A673 (cell line): Measurements from ENCODE around the gene AGAP1. TPM values are rescaled to one million over a fixed set of nuclear protein-coding genes. Genes with fewer than 3 reads are reported as not detected.

Experiments used
- BruUV-seq: library from RNA; stranded (reverse); fragments of 400-500 nt; replicated peaks from 2 replicates; lab custom pipeline; 2021; lab: Mats Ljungman, UMichigan
- CTCF ChIA-PET: fragments of 300-600 bp; sonication (Branson Sonifier 250); formaldehyde crosslinking; loops from one replicate; lab custom pipeline; 2022; ENCODE audit warnings: antibody characterized with exemption; lab: Charles Lee
- POLR2A ChIA-PET: fragments of 300-600 bp; sonication (Branson Sonifier 250); formaldehyde crosslinking; loops from one replicate; lab custom pipeline; 2022; ENCODE audit warnings: antibody characterized with exemption; ENCODE audit not compliant: low non-redundant PET; lab: Charles Lee
- DNase-seq: peaks from one replicate; pipeline ENCODE4 v3.0.0-alpha.2; 2015; ENCODE audit warnings: low spot score
- H3K27ac ChIP-seq: fragments of 200-600 bp; sonication (generic); 2 replicates; pipeline ENCODE4 v1.5.1; 2016; ENCODE audit warnings: mixed run types, low read depth, mild to moderate bottlenecking, mixed read lengths, antibody characterized with exemption, low read length; ENCODE audit not compliant: poor library complexity, severe bottlenecking
- H3K27me3 ChIP-seq: fragments of 200-600 bp; sonication (generic); replicated peaks from 2 replicates; pipeline ENCODE4 v1.6.1; 2017; ENCODE audit warnings: mixed run types, low read depth, mild to moderate bottlenecking, mixed read lengths, antibody characterized with exemption, low read length; ENCODE audit not compliant: insufficient read depth, poor library complexity
- H3K36me3 ChIP-seq: fragments of 200-600 bp; sonication (generic); 2 replicates; pipeline ENCODE4 v1.6.1; 2016; ENCODE audit warnings: mixed run types, mild to moderate bottlenecking, mixed read lengths, antibody characterized with exemption, low read length; ENCODE audit not compliant: insufficient read depth, poor library complexity, severe bottlenecking
- H3K4me1 ChIP-seq: fragments of 200-600 bp; sonication (generic); 2 replicates; pipeline ENCODE4 v1.6.1; 2017; ENCODE audit warnings: mixed run types, mild to moderate bottlenecking, mixed read lengths, antibody characterized with exemption, low read length; ENCODE audit not compliant: insufficient read depth, poor library complexity, severe bottlenecking
- H3K4me3 ChIP-seq: fragments of 200-600 bp; sonication (generic); 2 replicates; pipeline ENCODE4 v1.5.1; 2016; ENCODE audit warnings: low read depth, mixed run types, mild to moderate bottlenecking, mixed read lengths, low read length; ENCODE audit not compliant: poor library complexity, severe bottlenecking
- H3K9me3 ChIP-seq: fragments of 200-600 bp; sonication (generic); 2 replicates; pipeline ENCODE4 v1.6.1; 2016; ENCODE audit warnings: mixed run types, low read depth, mild to moderate bottlenecking, mixed read lengths, antibody characterized with exemption, low read length; ENCODE audit not compliant: poor library complexity, severe bottlenecking
- CTCF ChIP-seq: fragments of 300-800, 200-600 bp; sonication (generic); conservative IDR thresholded peaks from 2 replicates; pipeline ENCODE4 v1.5.1; 2017; ENCODE audit warnings: low read depth, mild to moderate bottlenecking, antibody characterized with exemption, low read length, moderate library complexity, mixed read lengths
- EZH2 ChIP-seq: fragments of 200-600 bp; sonication (generic); IDR thresholded peaks from 2 replicates; pipeline ENCODE4 v1.6.1; 2017; ENCODE audit warnings: borderline replicate concordance, low read depth, mild to moderate bottlenecking, mixed read lengths, antibody characterized with exemption, low read length; ENCODE audit not compliant: poor library complexity, severe bottlenecking
- intact Hi-C: fragments of 100-400 bp; cut with micrococcal nuclease; formaldehyde crosslinking; loops from one replicate; pipeline ENCODE4 v1.10.0; 2022; ENCODE audit not compliant: unreplicated experiment
- total RNA-seq: library from RNA; stranded (reverse); gene quantifications from 2 replicates; pipeline ENCODE4 v1.2.3, GENCODE V29; 2021

AGAP1 gene
- total RNA-seq, 1 experiment from 2014 or later, result 25.3 TPM

- no peaks in the 10 kb centered on the region for H3K9me3 ChIP-seq
- no TSS peak for BruUV-seq
- ChIA-PET CTCF (no interaction called here), POLR2A (no interaction called here)
- intact Hi-C loops, result no loop called here
- TF ChIP-seq CTCF (no peak), EZH2 (no peak)
- H3K27me3 ChIP-seq, result no peaks in the 10 kb centered on the region
- H3K27ac ChIP-seq, result no peak overlapping the region
- H3K4me1 ChIP-seq, result no peaks in the 10 kb centered on the region
- H3K4me3 ChIP-seq, result no peak overlapping the region
- no peaks in the 10 kb centered on the region for H3K36me3 ChIP-seq
- no peak for DNase-seq
Measured at GRCh38 chr2:236122236-236122635, 628.4 kb downstream of the AGAP1 start.

- Histone ChIP-seq H3K9me3 (no peaks in the 10 kb centered on the region), H3K36me3 (no peaks in the 10 kb centered on the region), H3K27ac (no peak overlapping the region), H3K4me1 (no peaks in the 10 kb centered on the region), H3K27me3 (no peaks in the 10 kb centered on the region), H3K4me3 (no peak overlapping the region)
- CTCF ChIA-PET, result no interaction called here
- intact Hi-C loops, result no loop called here
- POLR2A ChIA-PET, result interaction anchor here (0.6 to 0.7 kb wide), 2 partner anchors 15 to 259 kb away, joined by 3 to 5 read pairs; no protein-coding TSS in a partner anchor
- TF ChIP-seq CTCF (no peak), EZH2 (no peak)
- BruUV-seq, result no TSS peak
- no peak for DNase-seq
Measured at GRCh38 chr2:236123716-236124115, 629.9 kb downstream of the AGAP1 start.

- Histone ChIP-seq H3K27me3 (no peaks in the 10 kb centered on the region), H3K9me3 (no peaks in the 10 kb centered on the region), H3K36me3 (no peaks in the 10 kb centered on the region), H3K4me1 (no peaks in the 10 kb centered on the region), H3K4me3 (no peak overlapping the region), H3K27ac (no peak overlapping the region)
- BruUV-seq, result no TSS peak
- TF ChIP-seq CTCF (no peak), EZH2 (no peak)
- ChIA-PET POLR2A (no interaction called here), CTCF (no interaction called here)
- intact Hi-C loops, result no loop called here
- DNase-seq, result no peak
Measured at GRCh38 chr2:236124182-236124893, 630.5 kb downstream of the AGAP1 start.
